SKM-1 (cell line): ENCODE results near the gene NGB.

Experiments
- DNase-seq: peaks from one replicate; lab custom pipeline; 2025; ENCODE audit not compliant: unreplicated experiment; lab: John Stamatoyannopoulos, UW

The NGB gene

DNA sequence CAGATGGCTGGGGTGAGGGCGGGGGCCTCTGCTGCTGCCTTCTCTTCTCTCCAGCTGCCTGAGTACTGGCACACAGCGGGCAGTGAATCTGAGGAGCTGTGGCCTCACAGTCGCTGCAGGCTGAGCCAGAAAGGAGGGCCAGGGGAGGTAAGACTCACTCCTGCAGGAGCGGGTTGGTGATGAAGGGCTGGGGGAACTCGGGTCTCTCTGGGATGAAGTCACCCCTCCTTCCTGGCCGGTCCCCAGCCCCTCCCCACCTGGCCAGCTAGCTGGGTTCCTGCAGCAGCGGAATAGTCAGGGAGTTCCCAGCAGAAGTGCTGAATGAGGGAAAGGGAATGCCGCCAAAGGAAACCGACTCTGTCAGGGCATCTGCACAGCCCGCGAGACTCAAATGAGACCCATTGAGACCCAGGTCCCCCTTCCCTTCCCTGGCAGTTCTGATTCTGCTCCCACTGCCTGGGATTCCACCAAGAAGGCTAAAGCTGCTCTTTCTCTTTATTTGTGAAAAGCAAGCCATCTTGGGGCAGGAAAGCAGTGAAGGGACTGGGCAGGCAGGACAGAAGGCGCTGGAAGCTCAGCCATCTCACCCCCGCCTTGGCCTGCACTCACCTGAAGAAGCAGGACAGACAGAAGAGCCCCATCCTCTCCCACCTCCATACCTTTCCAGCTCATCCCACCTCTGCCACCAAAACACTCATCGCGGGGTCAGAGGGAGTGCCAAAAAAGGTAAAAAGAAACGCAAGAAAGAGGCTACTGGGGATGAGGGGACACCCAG lies 5.3 kb downstream of the NGB start:
- no peak for DNase-seq

DNA sequence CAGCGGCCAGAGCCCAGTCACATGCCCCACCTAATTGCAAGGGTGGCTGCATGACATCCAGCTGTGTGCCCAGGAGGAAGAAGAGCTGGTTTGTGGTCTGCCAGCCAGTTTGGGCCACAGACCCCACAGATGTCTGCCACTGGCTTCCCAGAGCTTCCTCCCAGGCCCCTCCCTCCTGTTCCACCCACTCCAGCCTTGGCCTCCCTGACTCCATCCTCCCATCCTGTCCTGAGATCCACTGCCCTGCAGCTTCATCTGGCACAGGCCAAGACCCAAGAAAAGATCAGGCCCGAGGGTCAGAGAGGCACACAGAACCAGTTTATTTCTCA lies 5.9 kb downstream of the NGB start:
- DNase-seq = no peak

DNA sequence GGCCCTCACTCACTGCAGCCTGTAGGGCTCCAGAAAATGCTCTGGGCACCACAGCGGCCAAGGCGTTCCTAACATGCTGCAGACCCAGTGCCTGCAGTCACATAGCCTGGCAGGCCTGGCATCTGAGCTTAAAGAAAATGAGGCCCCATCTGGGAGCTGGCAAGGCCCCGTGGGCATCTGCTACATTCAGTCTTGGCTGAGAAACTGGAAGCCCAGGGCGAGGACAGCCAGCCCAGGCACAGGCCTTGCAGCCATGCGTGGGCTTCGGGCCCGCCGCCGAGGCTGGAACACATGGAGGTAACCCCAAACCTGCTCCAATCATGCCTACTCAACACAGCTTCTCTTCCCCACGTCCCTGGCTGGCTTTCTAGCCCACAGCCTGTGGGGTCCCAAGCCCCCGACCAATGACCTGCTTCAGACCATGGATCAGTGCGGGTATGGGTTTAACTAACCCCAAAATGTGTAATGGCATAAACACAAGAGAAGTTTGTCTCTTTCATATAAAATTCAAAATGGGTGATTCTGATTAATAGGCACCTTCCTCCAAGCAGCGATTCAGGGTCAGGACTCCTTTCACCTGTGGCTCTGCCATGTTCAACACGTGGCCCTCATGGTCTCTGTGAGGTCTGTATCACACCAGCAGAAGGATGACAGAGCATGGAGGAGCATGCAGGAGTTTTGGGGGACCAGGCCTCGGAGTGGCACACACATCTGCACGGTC lies 6.4 kb downstream of the NGB start:
- DNase-seq = no peak

DNA sequence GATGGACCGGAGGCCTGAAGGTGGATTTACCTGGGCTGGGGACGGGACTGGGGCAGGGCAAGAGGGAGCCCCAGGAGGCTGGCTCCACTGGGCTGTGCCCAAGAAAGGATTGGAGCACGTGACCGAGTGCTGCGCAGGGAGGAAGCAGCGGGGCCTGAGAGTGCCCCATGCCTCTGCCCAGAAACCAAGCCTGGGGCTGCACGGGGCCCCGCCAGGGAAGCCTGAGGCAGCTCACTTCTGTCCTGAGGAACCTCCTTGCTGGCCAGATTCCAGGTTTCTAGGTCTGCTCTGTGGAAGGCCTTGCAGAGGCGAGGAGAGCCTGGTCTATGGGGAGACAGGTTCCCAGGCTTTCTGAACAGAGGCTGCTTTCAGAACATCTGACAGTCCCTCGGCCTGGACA lies 10.4 kb downstream of the NGB start:
- DNase-seq = no peak

DNA sequence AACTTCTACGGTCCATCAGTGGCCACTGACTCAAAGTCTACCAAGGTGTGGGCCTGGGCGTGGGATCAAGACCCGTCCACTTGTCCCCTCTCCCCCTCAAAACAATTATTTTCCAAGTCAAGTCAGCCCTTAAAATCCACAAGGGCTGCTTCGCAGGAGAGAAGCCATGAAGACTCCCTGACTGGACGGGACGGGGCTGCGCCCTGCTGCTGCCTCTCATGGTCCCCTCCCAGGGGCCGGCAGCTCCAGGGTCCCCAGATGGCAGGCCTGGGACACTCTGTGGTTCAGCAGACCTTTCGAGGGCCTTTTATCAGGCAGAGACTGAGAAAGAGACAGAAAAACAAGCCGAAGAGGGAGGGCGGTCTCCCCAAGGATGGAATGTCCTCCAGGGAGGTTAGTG lies 10.8 kb downstream of the NGB start:
- DNase-seq = no peak

DNA sequence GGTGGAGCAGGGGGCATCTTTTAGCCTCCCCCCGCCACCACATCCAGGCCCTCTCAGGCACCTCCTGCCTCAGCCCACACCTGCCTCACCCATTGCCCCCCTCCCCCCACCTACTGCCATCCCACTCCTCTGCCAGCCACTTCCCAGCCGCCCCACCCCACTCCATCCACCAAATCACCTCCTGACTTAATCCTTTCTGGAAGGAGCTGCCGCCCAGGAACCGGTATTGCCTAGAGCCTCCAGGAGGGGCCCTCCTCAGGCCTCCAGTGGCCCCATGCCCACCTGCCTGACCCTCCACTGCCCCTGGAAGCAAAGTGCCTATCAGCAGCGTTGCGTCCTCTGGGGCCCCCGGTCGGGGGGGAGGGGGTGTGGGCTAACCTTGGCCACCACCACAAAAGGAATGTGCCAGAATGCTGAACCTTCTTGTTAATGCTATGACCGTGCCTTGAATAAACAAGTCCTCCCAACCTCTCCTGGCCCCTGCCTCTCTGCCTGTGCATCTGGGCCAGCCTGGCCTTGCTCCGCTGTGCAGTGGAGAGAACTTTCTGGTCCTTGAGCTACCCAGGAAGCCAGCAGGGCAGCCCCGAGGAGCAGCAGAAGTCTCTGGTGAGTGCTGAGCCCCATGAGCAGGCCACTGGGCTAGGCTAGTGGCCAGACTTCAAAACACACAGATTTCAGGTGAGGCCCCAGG lies 11.8 kb downstream of the NGB start:
- DNase-seq = no peak

DNA sequence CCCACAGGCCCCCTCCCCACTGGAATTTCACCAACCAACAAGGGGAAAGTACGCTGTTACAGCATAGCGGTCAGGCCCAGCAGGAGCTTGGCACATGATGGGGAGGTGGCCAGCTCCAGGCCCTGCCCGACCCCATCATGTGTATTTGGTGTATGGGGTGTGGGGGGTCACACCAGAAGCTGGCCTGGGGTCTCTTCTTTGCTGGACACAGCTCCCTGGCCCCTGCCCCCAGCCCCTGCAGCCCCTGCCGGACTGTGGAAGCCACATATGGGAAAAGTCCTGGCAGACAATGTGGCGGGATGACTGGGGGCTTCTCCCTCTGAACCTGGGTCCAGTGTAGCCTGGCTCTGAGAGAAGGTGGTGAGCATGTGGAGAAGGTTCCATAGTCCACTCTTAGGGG lies 12.4 kb downstream of the NGB start:
- no peak for DNase-seq

DNA sequence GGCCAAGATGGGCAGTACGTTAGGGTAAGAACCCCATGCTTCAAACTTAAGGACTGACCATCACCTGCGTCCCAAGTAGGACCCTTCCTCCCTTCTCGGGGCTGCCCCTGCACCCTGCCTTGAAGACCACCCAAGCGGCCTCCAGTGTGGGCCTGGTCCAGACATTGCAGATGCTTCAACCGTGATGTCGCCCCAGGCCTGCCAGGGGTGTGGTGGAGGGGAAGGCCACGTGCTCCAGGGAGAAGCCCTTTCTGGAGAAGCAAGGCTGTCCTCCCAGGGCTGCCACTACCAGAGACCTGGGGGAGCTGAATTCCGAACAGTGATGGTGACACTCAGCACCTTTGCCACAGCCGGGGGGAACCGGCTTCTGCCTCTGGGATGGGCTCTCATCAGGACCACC lies 13.3 kb downstream of the NGB start:
- no peak for DNase-seq

DNA sequence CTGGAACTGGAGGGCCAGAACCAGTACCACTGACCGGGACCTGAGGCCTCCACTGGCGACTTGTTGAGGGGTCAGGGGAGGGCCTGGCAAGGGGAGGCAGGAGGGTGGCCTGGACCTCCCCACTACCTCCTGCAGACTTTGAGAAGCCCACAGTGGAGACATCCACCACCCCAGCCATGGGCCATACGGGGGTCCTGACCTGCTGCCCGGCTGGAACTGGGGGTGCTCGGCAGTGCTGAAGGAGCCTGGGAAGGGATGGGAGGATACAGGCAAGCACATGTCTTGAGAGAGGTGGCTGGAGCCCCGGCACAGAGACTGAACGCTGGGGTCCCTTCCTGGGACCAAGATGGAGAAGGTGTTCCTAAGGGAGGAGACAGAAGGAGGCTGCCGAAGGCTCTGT lies 14.3 kb downstream of the NGB start:
- no peak for DNase-seq

DNA sequence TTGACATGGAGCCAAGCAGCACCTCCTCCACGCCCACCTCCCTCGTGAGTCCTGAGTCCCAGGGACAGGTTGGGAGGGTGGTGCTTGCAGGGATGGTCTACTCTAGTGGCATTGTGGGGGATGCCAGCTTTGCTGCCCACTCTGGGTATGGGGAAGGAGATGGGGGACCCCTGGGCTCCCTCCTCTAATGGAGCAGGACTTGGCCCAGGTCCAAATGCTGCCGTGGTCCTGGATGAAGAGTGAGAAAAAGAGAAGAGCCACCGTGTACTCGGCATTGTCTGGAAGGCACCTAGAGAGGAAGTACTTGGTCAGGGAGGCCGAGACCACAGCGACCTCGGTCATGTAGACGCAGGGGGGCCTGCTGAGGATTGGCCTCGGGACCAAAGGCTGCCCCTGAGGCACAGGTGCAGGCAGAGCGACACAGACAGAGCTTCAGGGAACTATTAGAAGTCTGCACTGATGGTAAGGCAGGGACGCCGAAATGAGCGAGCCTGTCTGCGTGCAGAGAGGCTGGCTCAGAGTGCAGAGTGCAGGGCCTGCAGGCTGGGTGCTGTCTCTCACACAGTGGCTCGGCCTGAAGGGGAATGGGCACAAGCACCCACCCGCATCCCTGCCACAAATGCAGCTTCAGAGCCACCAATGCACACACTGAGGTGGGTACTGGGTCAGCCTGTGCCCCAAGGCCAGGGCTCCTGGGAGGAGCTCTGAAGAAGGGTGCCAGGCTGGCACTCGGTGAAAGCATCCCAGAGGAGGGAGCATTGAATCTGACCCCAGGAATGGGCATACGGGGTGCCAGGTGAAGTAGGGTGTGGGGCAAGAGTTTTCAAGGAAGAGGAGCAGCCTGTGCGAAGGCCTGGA lies 17.4 kb downstream of the NGB start:
- no peak for DNase-seq

DNA sequence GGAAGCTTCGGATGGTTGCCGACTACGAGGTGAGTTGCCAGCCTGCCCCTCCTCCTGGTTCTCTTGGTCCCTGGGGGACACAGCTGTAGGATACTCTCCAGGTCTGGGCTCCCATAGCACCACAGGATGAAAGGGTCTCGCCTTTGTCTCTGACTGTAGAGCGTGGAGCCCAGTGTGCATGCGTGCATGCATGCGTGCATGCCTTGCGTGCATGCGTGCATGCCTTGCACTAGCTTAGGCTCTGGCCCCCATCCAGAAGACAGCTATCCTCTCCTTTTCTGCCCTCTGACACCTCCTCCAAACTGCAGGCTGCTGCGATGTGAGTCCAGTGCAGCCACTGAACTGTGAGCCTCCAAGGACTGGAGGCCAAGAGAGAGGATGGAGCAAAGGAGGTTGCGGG lies 19.1 kb downstream of the NGB start:
- no peak for DNase-seq

DNA sequence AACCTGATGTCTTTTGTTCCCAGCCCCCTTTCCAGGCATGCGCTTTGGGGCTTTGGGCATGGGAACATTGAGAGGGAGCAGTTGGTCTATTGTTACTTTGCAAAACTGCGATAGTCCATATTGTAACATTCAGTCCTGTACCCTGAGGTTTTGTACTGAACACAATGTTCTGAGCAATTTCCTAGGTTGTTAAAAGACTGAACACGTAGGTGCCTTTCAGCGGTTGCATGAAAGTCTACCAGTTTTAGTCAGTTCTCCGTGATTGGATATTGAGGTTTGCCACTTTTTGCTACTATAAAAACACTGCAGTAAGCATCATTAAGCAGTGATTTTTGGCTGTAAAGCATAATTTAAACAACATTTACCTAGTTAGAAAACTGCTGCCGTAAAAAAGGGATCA lies 20.1 kb downstream of the NGB start:
- no peak for DNase-seq

DNA sequence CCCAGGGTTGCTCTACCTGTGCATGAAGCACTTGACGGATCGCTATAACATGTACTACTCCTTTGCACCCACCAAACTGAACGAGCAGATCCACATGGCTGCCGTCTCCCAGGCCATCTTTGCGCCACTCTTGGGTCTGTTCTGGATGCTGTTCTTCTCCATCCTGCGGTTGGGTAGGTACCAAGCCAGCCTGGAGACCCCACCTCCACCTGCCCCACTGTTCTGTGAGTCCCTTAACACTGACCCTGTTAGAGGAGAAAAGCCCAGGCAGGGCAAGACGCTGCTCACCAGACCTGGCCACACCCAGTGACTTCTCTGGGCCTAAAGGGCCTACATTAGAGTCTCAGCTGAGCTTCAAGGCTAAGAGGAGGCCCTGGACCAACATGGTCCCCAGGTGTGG lies 21.7 kb downstream of the NGB start:
- DNase-seq = no peak

DNA sequence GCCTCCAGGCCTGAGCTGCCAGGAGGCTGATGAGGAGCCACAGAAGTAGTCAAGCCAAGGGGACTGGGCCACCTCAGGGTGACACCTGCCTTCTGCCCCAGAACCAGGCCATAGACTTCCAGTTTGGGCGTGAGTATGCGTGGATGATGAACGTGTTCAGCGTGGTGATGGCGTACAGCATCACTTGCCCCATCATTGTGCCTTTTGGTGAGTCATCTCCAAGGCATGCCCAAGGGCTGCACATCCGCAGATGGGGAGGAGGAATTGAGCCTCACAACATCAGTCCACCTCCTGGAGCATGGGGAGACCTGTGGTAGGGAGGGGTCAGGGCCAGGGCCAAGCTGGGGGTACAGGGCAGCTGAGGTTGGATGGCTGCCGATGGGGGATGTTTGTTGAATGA lies 22.3 kb downstream of the NGB start:
- no peak for DNase-seq

DNA sequence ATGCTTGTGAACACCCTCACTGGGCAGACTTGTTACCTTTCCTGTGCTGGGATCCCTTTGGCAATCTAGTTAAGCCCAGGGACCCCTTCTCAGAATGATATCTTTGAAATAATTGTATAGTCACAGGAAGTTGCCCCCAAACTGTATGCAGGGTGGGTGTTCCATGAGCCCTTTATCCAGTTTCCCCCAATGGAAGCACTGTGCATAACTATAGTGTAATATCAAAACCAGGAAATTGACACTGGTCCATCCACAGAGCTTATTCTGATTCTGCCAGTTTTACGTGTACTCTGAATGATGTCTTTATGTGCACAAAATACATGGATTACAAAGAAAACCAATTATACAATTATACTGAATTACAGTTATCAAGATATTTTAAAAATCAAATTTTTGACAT lies 24.2 kb downstream of the NGB start:
- no peak for DNase-seq

DNA sequence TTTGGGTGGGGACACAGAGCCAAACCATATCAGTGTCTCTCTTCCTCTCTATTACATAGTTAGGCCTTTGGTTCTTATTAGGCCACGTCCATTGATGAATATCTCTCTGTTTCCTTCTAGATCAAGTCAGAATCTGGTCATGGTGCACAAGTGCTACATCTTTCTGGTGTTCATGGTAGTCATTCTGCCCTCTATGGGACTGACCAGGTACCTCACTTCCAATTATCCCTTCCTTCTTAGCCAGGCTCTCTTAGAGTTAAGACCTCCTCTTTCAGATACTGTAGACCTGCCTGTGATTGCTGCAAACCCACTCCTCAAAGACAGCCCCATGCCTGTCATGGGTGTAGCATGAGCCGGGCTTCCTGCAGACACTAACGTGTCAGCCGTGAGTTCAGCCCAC lies 25.2 kb downstream of the NGB start:
- no peak for DNase-seq

DNA sequence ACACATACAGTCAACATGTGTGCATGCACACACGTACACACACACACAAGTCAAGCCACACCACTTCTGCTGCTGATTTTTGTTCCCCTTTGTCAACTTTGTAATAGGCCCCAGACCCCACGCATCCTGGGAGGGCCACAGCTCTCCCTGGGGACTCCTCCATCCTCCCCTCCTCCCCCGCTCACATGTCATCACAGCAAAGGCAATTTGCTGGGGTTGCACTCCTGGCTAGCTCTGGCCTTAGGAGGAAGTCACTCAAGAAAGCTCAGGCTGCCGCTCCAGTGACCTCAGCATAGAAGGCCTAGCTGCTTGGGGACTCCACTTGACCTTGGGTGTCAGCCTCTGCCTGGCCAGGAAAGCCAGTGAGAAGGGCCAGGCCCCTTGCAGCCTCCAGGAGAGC lies 27.2 kb downstream of the NGB start:
- no peak for DNase-seq

DNA sequence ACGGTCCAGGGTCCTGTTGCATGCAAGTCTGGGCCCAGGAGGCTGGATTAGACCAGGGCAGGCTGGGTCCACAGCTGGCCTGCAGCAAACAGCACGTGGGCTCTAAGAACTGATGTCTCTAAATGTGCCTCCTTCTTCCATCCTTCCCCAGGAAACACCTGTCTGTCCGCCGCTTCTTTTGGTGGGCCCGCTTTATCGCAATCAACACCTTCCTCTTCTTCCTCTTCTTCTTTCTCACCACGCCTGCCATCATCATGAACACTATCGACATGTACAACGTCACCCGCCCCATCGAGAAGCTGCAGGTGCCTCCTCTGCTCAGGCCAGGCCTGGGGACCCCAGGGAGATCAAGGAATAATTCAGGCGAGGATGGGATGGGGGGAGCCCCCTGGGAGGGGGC lies 28.3 kb downstream of the NGB start:
- DNase-seq = no peak

DNA sequence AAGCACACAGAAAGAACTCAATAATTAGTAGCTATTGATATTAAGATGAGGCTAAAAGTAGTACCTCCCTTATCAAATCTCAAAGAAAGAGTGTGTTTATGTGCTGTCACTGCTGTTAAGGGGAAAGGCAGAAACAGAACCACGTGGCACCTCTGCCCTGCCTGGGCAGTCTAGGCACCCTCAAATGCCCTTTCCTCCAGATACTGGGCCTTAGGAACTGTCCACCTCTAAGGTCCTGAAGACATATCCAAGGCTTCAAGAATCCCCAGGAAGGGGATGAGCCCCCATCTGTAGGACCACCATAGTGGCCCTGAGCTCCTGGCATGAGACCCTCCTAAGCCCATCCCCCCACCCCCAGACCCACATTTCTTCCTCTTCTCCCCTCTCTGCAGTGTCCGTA lies 29.1 kb downstream of the NGB start:
- DNase-seq = no peak

DNA sequence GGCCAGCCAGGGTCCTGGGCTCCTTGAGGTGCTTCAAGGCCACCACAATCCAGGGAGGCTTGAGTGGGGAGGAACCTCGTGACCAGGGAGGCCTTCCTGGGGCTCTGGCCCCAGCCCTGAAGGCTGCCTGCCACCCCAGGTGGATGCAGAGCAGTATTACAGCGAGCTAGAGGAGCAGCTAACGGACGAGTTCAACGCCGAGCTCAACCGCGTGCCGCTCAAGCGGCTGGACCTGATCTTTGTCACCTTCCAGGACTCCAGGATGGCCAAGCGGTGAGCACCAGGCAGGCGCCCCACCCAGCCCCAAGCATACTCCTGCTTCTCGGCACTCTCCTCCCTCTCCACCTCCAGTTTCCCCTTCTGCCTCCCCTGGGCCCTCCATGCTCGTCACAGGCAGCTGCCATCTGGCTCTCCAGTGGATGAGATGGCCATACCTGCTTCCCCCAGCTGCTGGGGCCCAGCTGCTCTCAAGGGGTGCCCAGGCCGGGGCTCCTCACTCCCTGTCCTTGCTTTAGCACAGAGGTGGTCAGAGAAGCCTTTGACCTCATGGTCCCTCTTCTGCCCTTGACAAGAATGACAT lies 30.6 kb downstream of the NGB start:
- no peak for DNase-seq

DNA sequence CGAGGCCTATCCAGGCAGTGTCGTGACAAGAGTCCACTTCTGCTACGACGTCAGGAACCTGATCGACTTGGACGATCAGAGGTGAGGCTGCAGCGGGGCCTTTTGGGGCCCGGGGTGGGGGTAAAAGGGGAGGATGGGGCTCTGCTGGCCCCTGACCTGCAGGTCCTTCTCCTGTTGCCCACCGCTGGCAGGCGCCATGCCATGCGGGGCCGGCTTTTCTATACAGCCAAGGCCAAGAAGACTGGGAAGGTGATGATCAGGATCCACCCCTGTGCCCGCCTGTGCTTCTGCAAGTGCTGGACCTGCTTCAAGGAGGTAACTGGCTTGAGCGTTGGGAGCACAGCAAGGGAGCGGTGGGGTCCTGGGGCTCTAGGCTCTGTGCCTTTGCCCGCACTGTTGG lies 31.6 kb downstream of the NGB start:
- DNase-seq = no peak
